Fibroblast of skin of right quadriceps (primary cell): Measurements from ENCODE around the gene COLQ.
"Not testable (repeated sequence)": the region's sequence is repeated elsewhere in the genome, so short reads cannot be mapped to it uniquely, and the experiment has no call there.

Experiments used
- DNase-seq: peaks from one replicate; pipeline ENCODE4 v3.0.0-alpha.2; 2013

The COLQ gene

GRCh38 chr3:15410966-15411365 is 110.5 kb downstream of the COLQ start:
- DNase-seq, result not testable (repeated sequence)

GRCh38 chr3:15409774-15410173 is 111.7 kb downstream of the COLQ start:
- no peak for DNase-seq

DNA sequence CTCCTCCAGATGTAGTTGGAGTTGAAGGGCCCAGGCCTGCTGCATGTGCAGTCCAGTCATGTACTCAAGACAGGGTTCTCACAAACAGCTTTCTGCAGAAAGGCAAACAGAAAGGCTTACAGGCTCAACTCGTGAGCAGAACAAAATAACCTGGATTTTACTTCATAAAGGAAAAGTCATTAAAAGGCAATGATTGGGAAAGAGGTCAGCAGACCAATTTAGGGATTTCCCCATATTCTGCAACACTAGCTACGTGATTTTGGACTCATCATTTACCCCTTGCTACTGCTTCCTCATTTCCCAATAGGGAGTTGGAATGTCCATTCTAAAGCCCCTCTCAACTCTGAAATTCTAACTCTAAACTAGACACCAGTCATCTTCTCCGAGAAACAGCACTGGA is 112.3 kb downstream of the COLQ start:
- DNase-seq, result no peak

DNA sequence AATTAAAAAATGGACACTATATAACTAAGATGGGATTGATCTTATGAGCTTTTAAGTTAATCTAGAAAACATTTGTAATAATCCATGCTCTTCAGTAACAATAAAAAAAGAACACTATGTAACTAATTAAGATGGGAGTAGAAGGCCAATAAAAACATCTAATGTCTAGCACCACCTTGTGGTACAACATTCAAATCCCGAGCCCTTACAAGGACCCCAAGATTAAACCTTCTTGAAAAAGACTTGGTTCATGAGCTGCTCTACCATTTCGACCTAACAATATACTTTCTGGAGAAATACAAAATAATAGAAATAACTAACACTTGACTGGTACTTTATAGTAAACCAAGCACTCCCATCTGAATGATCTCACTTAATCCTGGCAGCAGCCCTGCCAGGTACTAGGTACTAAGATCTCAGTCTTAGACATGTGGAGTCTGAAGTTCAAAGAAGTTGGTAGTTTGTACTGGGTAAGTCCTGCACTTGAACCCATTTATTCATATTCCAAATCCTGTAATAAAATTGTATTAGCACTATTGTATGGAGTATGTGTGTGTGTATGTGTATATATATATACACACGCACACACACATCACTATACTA is 116.0 kb downstream of the COLQ start:
- DNase-seq, result peak; percentile 56

- DNase-seq, result no peak
Measured at GRCh38 chr3:15404767-15405166, 116.7 kb downstream of the COLQ start.

GRCh38 chr3:15403965-15404364 is 117.5 kb downstream of the COLQ start:
- DNase-seq, result no peak

GRCh38 chr3:15403495-15403894 is 118.0 kb downstream of the COLQ start:
- DNase-seq, result no peak

DNA sequence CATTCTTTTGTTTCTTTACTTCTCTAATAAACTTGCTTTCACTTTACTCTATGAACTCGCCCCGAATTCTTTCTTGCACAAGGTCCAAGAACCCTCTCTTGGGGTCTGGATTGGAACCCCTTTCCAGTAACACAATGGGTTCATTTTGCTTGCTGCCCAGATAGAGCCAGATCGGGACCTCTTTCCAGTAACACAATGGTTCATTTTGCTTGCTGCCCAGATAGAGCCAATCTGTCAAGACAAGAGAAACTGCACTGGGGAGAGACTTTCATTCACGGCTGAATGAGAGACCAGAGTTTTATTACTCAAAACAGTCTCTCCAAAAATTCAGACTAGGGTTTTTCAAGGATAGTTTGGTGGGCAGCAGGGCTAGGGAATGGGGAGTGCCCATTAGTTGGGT is 119.6 kb downstream of the COLQ start:
- no peak for DNase-seq
